ENCODE results near the gene KRTAP20-1. TPM values are rescaled to one million over a fixed set of nuclear protein-coding genes. Genes with fewer than 3 reads are reported as not detected.

Gene KRTAP20-1
- total RNA-seq, 1 experiment from 2014 or later, result not detected

GRCh38 chr21:30646904-30647414, 30.7 kb downstream of the KRTAP20-1 start:
- no peak for DNase-seq (ENCODE audit: low read depth)

- DNase-seq (ENCODE audit: low read depth), result no peak
Measured at GRCh38 chr21:30652891-30653290, 36.7 kb downstream of the KRTAP20-1 start.

Other genes with a start within 250 kb of the KRTAP20-1 start
- gene KRTAP13-2, start 244.2 kb upstream of the KRTAP20-1 start, total RNA-seq (2014; rRNA removed; shearing (Covaris generic)), result not detected in 2 replicates
- gene KRTAP13-1, start 220.4 kb upstream of the KRTAP20-1 start, total RNA-seq (2014; rRNA removed; shearing (Covaris generic)), result not detected in 2 replicates
- gene KRTAP13-3, start 190.5 kb upstream of the KRTAP20-1 start, total RNA-seq (2014; rRNA removed; shearing (Covaris generic)), result not detected in 2 replicates
- not detected in 2 replicates for gene KRTAP13-4, start 186.2 kb upstream of the KRTAP20-1 start, total RNA-seq (2014; rRNA removed; shearing (Covaris generic))
- not detected in 2 replicates for gene KRTAP15-1, start 176.2 kb upstream of the KRTAP20-1 start, total RNA-seq (2014; rRNA removed; shearing (Covaris generic))
- gene KRTAP19-1, start 136.1 kb upstream of the KRTAP20-1 start, total RNA-seq (2014; rRNA removed; shearing (Covaris generic)), result not detected in 2 replicates
- gene KRTAP19-2, start 129.0 kb upstream of the KRTAP20-1 start, total RNA-seq (2014; rRNA removed; shearing (Covaris generic)), result not detected in 2 replicates
- not detected in 2 replicates for gene KRTAP19-3, start 124.4 kb upstream of the KRTAP20-1 start, total RNA-seq (2014; rRNA removed; shearing (Covaris generic))
- not detected in 2 replicates for gene KRTAP19-4, start 119.3 kb upstream of the KRTAP20-1 start, total RNA-seq (2014; rRNA removed; shearing (Covaris generic))
- gene KRTAP19-5, start 114.3 kb upstream of the KRTAP20-1 start, total RNA-seq (2014; rRNA removed; shearing (Covaris generic)), result not detected in 2 replicates
- not detected in 2 replicates for gene KRTAP19-6, start 74.6 kb upstream of the KRTAP20-1 start, total RNA-seq (2014; rRNA removed; shearing (Covaris generic))
- gene KRTAP19-7, start 55.1 kb upstream of the KRTAP20-1 start, total RNA-seq (2014; rRNA removed; shearing (Covaris generic)), result not detected in 2 replicates
- gene KRTAP22-2, start 26.0 kb upstream of the KRTAP20-1 start, total RNA-seq (2014; rRNA removed; shearing (Covaris generic)), result not detected in 2 replicates
- gene KRTAP6-3, start 24.0 kb upstream of the KRTAP20-1 start, total RNA-seq (2014; rRNA removed; shearing (Covaris generic)), result not detected in 2 replicates
- gene KRTAP6-2, start 17.5 kb upstream of the KRTAP20-1 start, total RNA-seq (2014; rRNA removed; shearing (Covaris generic)), result not detected in 2 replicates
- not detected in 2 replicates for gene KRTAP22-1, start 15.3 kb upstream of the KRTAP20-1 start, total RNA-seq (2014; rRNA removed; shearing (Covaris generic))
- not detected in 2 replicates for gene KRTAP6-1, start 2.5 kb upstream of the KRTAP20-1 start, total RNA-seq (2014; rRNA removed; shearing (Covaris generic))
- not detected in 2 replicates for gene KRTAP20-4, start 4.2 kb downstream of the KRTAP20-1 start, total RNA-seq (2014; rRNA removed; shearing (Covaris generic))
- gene KRTAP20-2, start 18.8 kb downstream of the KRTAP20-1 start, total RNA-seq (2014; rRNA removed; shearing (Covaris generic)), result not detected in 2 replicates
- not detected in 2 replicates for gene KRTAP20-3, start 26.4 kb downstream of the KRTAP20-1 start, total RNA-seq (2014; rRNA removed; shearing (Covaris generic))
- not detected in 2 replicates for gene KRTAP21-3, start 102.4 kb downstream of the KRTAP20-1 start, total RNA-seq (2014; rRNA removed; shearing (Covaris generic))
- not detected in 2 replicates for gene KRTAP21-2, start 130.8 kb downstream of the KRTAP20-1 start, total RNA-seq (2014; rRNA removed; shearing (Covaris generic))
- not detected in 2 replicates for gene KRTAP21-1, start 139.0 kb downstream of the KRTAP20-1 start, total RNA-seq (2014; rRNA removed; shearing (Covaris generic))
- gene KRTAP8-1, start 196.8 kb downstream of the KRTAP20-1 start, total RNA-seq (2014; rRNA removed; shearing (Covaris generic)), result not detected in 2 replicates
- not detected in 2 replicates for gene KRTAP7-1, start 213.3 kb downstream of the KRTAP20-1 start, total RNA-seq (2014; rRNA removed; shearing (Covaris generic))